ENCODE results near the gene POLR1A. TPM values are rescaled to one million over a fixed set of nuclear protein-coding genes. Genes with fewer than 3 reads are reported as not detected.

Gene POLR1A
- total RNA-seq, 1 experiment from 2014 or later: 47.5 TPM

GRCh38 chr2:86028766-86029381 is 76.8 kb downstream of the POLR1A start:
- no peak overlapping the region for H3K4me3 Mint-ChIP-seq
- H3K27me3 Mint-ChIP-seq (ENCODE audit: low read depth): no peaks in the 10 kb centered on the region
- H3K27ac Mint-ChIP-seq: no peak overlapping the region
- H3K4me1 Mint-ChIP-seq: no peaks in the 10 kb centered on the region
- no peak for TF ChIP-seq FOXK1 (CRISPR knock-in tag; IDR thresholded peaks at IDR 0.05)
- TF ChIP-seq IRF1 (CRISPR knock-in tag; IDR thresholded peaks at IDR 0.05): no peak
- no peak for TF ChIP-seq ZNF423 (CRISPR knock-in tag; IDR thresholded peaks at IDR 0.05)
- no peak for TF ChIP-seq ZNF281 (CRISPR knock-in tag; IDR thresholded peaks at IDR 0.05)
- no peak for TF ChIP-seq ETV6 (CRISPR knock-in tag; IDR thresholded peaks at IDR 0.05)
- no peak for TF ChIP-seq ZNF512 (CRISPR knock-in tag; IDR thresholded peaks at IDR 0.05; ENCODE audit: borderline replicate concordance)
- no peak for TF ChIP-seq CBFB (CRISPR knock-in tag; IDR thresholded peaks at IDR 0.05; ENCODE audit: low read depth)
- no peak for TF ChIP-seq ZNF121 (CRISPR knock-in tag; IDR thresholded peaks at IDR 0.05)
- no peak for TF ChIP-seq JAZF1 (CRISPR knock-in tag; IDR thresholded peaks at IDR 0.05)
- no peak for TF ChIP-seq AR (CRISPR knock-in tag; IDR thresholded peaks at IDR 0.05)
- TF ChIP-seq ZBTB43 (CRISPR knock-in tag; IDR thresholded peaks at IDR 0.05): no peak
- no peak for TF ChIP-seq ATF2 (CRISPR knock-in tag; IDR thresholded peaks at IDR 0.05; ENCODE audit: borderline replicate concordance, low read depth)
- TF ChIP-seq TEAD1 (CRISPR knock-in tag; IDR thresholded peaks at IDR 0.05): no peak
- TF ChIP-seq GTF2I (CRISPR knock-in tag; conservative IDR thresholded peaks at IDR 0.05): no peak
- no peak for TF ChIP-seq RELA (CRISPR knock-in tag; IDR thresholded peaks at IDR 0.05; ENCODE audit: borderline replicate concordance)
- TF ChIP-seq STAT6 (CRISPR knock-in tag; conservative IDR thresholded peaks at IDR 0.05; ENCODE audit: low read depth): no peak
- TF ChIP-seq ZNF396 (CRISPR knock-in tag; IDR thresholded peaks at IDR 0.05; ENCODE audit: borderline replicate concordance): no peak
- TF ChIP-seq ZNF416 (CRISPR knock-in tag; IDR thresholded peaks at IDR 0.05): no peak
- TF ChIP-seq NR2C2 (CRISPR knock-in tag; IDR thresholded peaks at IDR 0.05): no peak
- TF ChIP-seq PRDM15 (CRISPR knock-in tag; IDR thresholded peaks at IDR 0.05): no peak
- ChIA-PET POLR2A (no interaction called here), CTCF (interaction anchor here (0.6 to 1.9 kb wide), 3 partner anchors 140 to 201 kb away, joined by 3 to 7 read pairs (median 5); partner anchors contain the start of gene ST3GAL5)
- no peaks in the 10 kb centered on the region for H3K9me3 Mint-ChIP-seq
- H3K36me3 Mint-ChIP-seq: peaks cover 82% of the 10 kb centered on the region
- no peak for ATAC-seq
- no peak for DNase-seq (ENCODE audit: low spot score)
